ENCODE results near the gene AURKAIP1.
A peak's percentile ranks its signal among the peaks of the same experiment; 100 is the strongest.

AURKAIP1 gene

DNA sequence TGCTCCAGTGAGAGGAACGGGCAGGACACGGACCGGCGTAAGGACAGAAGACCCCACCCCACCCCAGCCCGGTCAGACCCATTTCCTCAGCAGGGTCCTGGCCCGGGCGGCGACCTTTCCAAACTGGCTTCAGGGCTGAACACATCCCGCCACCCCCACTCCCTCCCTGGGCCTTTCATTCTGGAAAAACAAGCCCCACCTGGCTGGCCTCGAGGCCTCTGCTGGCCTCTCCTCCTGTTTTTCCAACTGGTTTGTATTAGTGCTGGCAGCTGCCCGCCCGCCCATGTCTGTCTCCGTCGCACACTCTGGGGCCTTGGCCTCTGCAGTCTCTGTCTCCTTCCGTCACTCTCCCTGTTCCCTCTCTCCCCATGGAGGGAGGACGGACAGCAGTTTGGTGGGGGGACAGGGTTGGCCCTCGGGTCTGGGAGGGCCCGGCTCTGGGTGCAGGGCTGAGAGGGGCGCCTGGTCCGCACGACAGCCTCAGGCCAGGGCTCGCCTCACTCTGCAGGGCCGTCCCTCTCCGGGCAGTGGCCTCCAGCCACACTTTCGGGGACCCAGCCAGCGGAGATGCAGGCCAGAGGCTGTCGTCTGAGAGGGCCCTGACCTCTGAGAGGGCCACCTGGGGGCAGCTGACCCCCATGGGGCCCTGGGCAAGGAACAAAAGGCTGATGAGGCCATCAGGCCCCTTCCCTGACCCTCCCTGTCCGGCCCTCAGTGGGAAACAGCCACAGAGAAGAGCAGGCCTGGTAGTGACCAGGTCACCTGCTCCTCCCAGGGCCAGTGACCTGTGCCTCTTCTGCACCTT, 15.1 kb downstream of the AURKAIP1 start:
- peak; percentile 88 for DNase-seq

- DNase-seq: peak; percentile 78
These were observed 15.7 kb downstream of the AURKAIP1 start for GRCh38 chr1:1359308-1359663.

- DNase-seq: peak; percentile 95
These were observed 16.4 kb downstream of the AURKAIP1 start, which contains the start of gene MXRA8 for GRCh38 chr1:1358433-1359271. Gene MXRA8, minus strand, starts transcription at chr1:1358555. Its CDS starts 51 bp downstream, at chr1:1358504.

- DNase-seq: no peak
These were observed 17.1 kb downstream of the AURKAIP1 start for GRCh38 chr1:1357871-1358432.

GRCh38 chr1:1356796-1357401, 18.1 kb downstream of the AURKAIP1 start:
- peak; percentile 52 for DNase-seq

DNA sequence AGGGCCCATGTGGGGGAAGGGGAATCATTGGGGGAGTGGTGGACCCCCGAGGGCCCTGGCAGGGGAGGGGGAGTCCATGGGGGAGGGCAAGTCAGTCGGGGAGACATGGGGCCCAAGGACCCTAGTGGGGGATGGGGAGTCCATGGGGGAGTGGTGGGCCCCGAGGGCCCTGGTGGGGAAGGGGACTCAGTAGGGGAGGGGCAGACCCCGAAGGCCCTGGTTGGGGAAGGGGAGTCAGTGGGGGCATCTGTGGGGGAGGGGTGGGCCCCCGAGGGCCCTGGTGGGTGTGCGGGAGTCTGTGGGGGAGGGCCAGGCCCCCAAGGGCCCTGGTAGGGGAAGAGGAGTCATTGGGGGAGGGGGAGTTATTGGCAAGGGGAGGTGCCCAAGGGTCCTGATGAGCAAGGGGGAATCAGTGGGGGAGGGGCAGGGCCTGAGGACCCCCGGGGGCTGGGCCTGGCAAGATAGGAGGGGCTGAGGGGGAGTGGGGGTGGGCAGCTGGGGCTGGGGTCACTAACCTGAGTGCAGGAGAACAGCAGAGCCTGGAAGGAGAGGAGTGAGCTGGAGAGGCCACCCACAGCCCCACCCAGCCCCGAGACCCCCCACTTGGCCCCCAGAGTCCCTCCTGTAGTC, 18.7 kb downstream of the AURKAIP1 start:
- peak; percentile 48 for DNase-seq

DNA sequence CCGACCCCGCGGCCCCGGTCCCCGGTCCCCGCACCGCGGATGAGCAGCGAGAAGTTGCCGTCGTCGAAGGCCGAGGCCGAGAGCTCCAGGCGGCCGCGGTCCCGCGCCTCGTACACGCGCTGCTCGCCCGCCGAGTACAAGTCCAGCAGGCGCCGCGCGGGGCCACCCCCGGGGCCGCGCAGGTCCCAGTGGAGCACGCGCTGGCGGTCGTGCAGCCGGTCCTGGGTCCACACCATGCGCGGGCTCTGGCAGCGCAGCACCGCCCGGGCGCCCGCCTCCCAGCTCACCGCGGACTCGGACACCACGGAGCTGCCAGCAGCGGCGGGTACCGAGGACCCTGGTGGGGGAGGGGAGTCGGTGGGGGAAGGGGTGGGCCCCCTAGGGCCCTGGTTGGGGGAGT, 19.6 kb downstream of the AURKAIP1 start:
- peak; percentile 50 for DNase-seq

DNA sequence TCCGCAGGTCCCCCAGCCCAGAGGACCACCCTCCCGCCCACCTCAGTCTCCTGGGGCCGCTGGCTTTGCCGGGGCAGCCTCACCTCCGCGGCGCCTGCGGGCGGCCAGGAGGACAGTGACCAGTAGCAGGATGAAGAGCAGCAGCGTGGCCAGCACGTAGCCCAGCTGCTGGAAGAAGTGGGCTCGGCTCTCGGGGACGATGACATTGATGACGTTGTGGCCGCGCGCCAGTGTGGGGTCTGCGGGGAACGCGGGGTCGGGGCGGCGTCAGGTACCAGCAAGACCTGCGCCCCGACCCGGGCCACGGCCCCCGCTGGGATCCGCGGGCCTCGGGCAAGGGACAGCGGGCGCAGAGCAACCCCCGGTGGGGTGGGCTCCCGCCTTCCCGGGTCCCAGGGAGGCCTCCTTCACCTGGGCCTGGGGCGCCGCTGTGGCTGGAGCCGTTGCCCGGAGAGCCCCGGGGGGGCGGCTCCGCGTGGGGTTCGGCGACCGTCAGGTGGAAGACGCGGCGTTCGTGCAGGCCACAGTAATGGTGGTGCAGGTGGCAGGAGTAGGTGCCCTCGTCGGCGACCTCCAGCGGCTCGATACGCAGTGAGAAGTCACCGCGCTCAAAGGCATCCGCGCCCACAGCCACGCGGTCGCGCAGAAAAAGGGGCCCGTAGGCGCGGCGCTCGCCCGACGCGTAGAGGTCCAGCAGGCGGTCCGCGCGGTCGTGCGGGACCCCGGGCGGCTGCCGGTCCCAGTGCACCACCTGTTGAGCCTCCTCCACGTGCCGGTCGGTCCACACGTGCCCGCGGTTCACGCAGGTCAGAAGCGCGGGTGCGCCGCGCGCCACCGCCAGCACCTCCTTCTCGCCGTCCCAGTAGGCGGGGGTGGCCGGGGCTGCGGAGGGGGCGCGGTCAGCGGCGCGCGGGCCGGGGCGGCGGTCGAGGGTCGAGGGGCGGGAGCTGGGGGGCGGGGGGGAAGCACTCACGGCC, 20.4 kb downstream of the AURKAIP1 start:
- peak; percentile 44 for DNase-seq

DNA sequence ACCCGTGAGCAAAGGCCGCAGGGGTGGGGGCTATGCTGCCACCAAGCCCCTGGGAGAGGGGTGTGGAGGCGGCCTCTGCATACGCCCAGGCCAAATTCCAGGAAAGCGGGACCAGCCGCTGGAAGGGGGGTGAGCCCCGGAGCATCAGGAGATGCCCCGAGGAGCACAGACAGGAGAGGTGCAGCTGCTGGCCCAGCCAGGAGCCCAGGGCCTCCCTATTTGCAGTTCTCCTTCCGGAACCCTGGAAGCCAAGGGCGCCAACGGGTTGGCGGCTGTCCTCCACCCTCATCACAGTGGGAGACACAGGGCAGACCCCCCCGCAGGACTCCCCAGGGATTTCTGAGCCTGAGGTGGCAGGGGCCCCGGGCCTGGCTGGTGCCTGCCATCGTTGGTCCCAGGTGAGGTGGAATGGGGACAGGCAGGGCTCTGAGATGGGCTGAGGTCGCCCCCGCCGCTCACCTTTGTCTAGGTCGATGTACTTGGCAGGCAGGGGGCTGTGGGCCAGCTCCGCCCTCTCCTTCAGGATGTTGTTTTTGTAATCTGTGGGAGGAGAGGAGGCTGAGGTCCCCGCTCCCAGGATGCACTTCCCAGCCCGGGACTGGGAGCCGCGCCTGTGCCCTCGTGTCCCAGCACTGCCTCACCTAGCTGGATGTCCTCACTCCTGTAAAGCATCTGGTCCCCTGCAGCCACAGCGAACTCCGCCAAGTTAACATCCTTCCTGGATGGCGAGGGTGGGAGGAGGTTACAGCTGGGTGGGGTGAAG, 21.4 kb downstream of the AURKAIP1 start:
- peak; percentile 41 for DNase-seq

DNA sequence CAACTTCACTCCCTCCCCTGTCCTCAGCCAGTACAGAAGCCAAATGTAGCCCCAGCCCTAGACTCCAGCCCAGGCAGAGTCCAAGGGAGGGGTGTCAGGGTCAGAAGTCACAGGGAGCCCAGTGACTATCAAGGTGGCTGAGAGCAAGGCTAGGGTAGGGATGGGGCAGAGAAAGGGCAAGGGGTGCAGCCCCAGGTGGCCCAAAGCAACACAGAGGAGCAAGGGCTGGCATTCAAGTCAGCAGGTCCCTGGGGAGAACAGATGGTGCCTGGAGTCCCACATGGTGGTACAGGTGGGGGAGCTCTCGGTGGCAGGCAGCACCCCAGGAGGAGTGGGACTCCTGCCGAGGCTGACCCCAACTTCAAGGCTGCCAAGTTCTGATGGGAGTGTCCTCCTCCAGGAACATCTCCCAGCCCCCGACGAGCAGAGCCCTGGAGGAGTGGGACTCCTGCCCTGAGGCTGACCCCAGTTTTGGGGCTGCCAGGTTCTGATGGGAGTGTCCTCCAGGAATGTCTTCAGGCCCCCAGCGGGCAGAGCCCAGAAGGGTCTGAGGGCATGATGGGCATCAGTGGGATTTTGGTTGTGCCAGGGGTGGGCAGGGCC, 22.1 kb downstream of the AURKAIP1 start:
- no peak for DNase-seq

GRCh38 chr1:1351511-1352427, 23.2 kb downstream of the AURKAIP1 start:
- peak; percentile 79 for DNase-seq

DNA sequence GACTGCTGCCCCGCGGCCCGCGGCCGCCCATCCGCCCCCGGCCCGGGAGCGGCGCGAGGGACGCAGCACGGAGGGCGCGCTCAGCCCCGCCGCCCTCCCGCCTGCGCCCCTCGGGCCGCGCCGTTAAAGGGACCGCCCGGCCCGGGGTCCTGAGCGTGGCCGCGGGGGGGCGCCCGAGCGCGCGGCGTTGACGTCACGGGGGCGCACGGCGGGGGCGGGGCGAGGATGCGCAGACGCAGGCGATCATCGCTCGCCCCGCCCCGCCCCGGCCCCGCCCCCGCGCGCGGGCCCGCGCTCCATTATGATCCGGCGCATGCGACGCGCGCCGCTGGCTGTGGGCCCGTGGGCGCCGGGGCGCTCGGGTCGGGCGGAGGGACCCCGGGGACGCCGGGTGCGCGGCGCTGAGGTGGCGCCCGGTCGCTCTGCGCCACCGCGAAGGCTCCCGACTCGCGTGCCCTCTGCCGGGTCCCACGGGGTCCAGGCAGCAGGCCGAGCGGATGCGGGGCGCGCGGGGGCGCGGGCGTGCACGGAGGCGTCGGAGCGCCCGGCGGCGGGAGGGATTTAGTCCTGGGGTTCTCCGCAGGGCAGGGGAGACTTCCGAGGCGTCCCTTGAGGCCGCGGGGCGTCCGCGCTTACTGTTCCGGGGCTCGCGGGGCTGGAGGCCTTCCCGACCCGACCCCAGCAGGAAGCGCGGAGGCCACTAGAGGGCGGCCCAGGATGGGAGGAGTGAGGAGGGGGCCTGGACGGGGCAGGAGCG, 25.6 kb downstream of the AURKAIP1 start, which contains the start of gene DVL1:
DVL1 (minus strand) TSS at position 163 of the 757 bp plus-strand sequence. CDS start 353 bp downstream, outside the sequence.
- DNase-seq: peak; percentile 83

GRCh38 chr1:1348420-1349255, 26.4 kb downstream of the AURKAIP1 start:
- peak; percentile 47 for DNase-seq

GRCh38 chr1:1347663-1348419, 27.2 kb downstream of the AURKAIP1 start:
- DNase-seq: peak; percentile 59

- DNase-seq: no peak
These were observed 27.9 kb downstream of the AURKAIP1 start for GRCh38 chr1:1347026-1347595.

DNA sequence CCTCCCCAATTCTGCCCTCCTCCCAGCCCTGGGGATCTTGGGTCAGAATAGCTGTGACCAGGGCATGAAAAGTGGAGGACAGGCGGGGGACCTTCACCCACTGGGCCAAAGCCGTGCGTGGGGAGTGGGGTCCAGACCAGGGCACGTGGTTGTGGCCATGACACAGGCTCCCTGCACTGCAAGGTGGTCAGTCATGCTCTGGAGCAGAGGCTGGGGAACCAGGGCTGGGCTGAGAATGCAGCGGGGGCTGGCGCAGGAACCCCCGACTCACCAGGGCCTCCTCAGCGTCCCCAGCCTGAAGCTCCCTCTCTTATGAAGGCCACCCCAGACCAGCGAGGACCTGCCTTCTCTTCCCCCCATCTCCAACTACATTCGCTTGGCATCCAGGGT, 28.5 kb downstream of the AURKAIP1 start:
- DNase-seq: no peak
